GM23248 (cell line): Measurements from ENCODE around the gene ANO2.

Source experiments
- EZH2 ChIP-seq: fragments of 200-600 bp; sonication (generic); IDR thresholded peaks from 2 replicates; pipeline ENCODE4 v1.6.1; 2018; ENCODE audit warnings: antibody characterized with exemption, mild to moderate bottlenecking; ENCODE audit not compliant: insufficient read depth, poor library complexity, severe bottlenecking
- EZH2phosphoT487 ChIP-seq: fragments of 200-600 bp; sonication (generic); IDR thresholded peaks from 2 replicates; pipeline ENCODE4 v1.6.1; 2018; ENCODE audit warnings: antibody characterized with exemption, moderate library complexity, mild to moderate bottlenecking, low read depth; ENCODE audit not compliant: insufficient read depth

GRCh38 chr12:5784462-5785130, 160.5 kb downstream of the ANO2 start:
- TF ChIP-seq EZH2 (no peak), EZH2phosphoT487 (no peak)
